A549 (cell line): ENCODE data around the gene S100A8.

Source experiments
- CEBPB ChIP-seq, 2 experiments: fragments of >200 bp in 1 of 2; sonication (Bioruptor Twin) in 1 of 2; formaldehyde crosslinking in 1 of 2; IDR thresholded peaks; 2 replicates each; pipeline ENCODE4 v1.6.1; 2012 to 2016
- CTCF ChIP-seq: fragments of >200 bp; sonication (Bioruptor Twin); formaldehyde crosslinking; IDR thresholded peaks from 3 replicates; pipeline ENCODE4 v1.5.1; 2016
- EP300 ChIP-seq, 2 experiments: fragments of >200 bp; sonication (Bioruptor Twin); formaldehyde crosslinking; IDR thresholded peaks; 2 replicates in 1 of 2; 3 replicates in 1 of 2; pipeline ENCODE4 v1.6.1; 2016 to 2017
- JUN ChIP-seq, 2 experiments: fragments of >200 bp; sonication (Bioruptor Twin); formaldehyde crosslinking; IDR thresholded peaks; 2 replicates in 1 of 2; 3 replicates in 1 of 2; pipeline ENCODE4 v1.6.1; 2016 to 2017
- MAX ChIP-seq: IDR thresholded peaks from 2 replicates; pipeline ENCODE4 v1.6.1; 2012
- POLR2A ChIP-seq: IDR thresholded peaks from 2 replicates; pipeline ENCODE4 v1.6.1; 2012; ENCODE audit warnings: mild to moderate bottlenecking, low read length
- RAD21 ChIP-seq, 2 experiments: fragments of >200 bp in 1 of 2; sonication (Bioruptor Twin) in 1 of 2; formaldehyde crosslinking in 1 of 2; IDR thresholded peaks in 1 of 2; conservative IDR thresholded peaks in 1 of 2; 2 replicates in 1 of 2; 3 replicates in 1 of 2; pipeline ENCODE4 v1.6.1; 2012 to 2018; ENCODE audit warnings: inconsistent platforms in 1 of 2
- RFX5 ChIP-seq: fragments of 450-650 bp; IDR thresholded peaks from 2 replicates; pipeline ENCODE4 v1.7.1; 2014; ENCODE audit warnings: antibody characterized with exemption, mild to moderate bottlenecking, moderate library complexity

- peak; percentile 50 for TF ChIP-seq CTCF
- TF ChIP-seq CEBPB (IDR thresholded peaks at IDR 0.05): no peak
- TF ChIP-seq RFX5: no peak
- no peak for TF ChIP-seq MAX
- no peak for TF ChIP-seq POLR2A
- no peak for TF ChIP-seq JUN (IDR thresholded peaks at IDR 0.05)
- no peak for TF ChIP-seq EP300 (IDR thresholded peaks at IDR 0.05)
- TF ChIP-seq RAD21 (conservative IDR thresholded peaks at IDR 0.05 in 1 of 2, IDR thresholded peaks at IDR 0.05 in 1 of 2): peak; percentile 49 to 51; a peak in 4 of 5 replicates
Observed at GRCh38 chr1:153353226-153353947, 37.5 kb downstream of the S100A8 start.
